Fibroblast of the aortic adventitia (primary cell): ENCODE measurements around the gene SERINC4. TPM values are rescaled to one million over a fixed set of nuclear protein-coding genes. Genes with fewer than 3 reads are reported as not detected.

Experiments used
- small RNA-seq: library from RNA; depleted of rRNA; stranded (forward); fragments of <200 nt; gene quantifications from one replicate; pipeline ENCODE3, GENCODE V24; 2012
- total RNA-seq: library from RNA; depleted of rRNA; stranded (reverse); fragments of >200 nt; gene quantifications from 2 replicates; pipeline ENCODE4 v1.2.3, GENCODE V29; 2012; ENCODE audit warnings: low replicate concordance

Gene SERINC4
- total RNA-seq, 1 donor, result 0.18 TPM

Small RNAs within 50 kb of the gene (small RNA-seq; reads per million reads assigned to genes)
- not detected for gene MIR1282

Other genes starting within 250 kb of the SERINC4 start
- gene PPIP5K1, start 210.0 kb downstream of the SERINC4 start, total RNA-seq, result 12.1 and 22.2 TPM in 2 replicates
- gene CKMT1B, start 206.2 kb downstream of the SERINC4 start, total RNA-seq, result not detected in 2 replicates
- gene STRC, start 181.4 kb downstream of the SERINC4 start, total RNA-seq, result 0.09 TPM in 1 of 2 replicates, not detected in the other
- gene CATSPER2, start 151.4 kb downstream of the SERINC4 start, total RNA-seq, result 1.5 and 2.4 TPM in 2 replicates
- gene CKMT1A, start 106.4 kb downstream of the SERINC4 start, total RNA-seq, result not detected in 2 replicates
- gene PDIA3, start 53.8 kb downstream of the SERINC4 start, total RNA-seq, result 172 and 180 TPM in 2 replicates
- 2.1 and 4.9 TPM in 2 replicates for gene ELL3, start 23.3 kb downstream of the SERINC4 start, total RNA-seq
- 516 and 576 TPM in 2 replicates for gene SERF2, start 7.9 kb downstream of the SERINC4 start, total RNA-seq
- gene HYPK, start 379 bp upstream of the SERINC4 start, total RNA-seq, result 3.7 and 16.4 TPM in 2 replicates
- 24.2 and 57.5 TPM in 2 replicates for gene MFAP1, start 24.5 kb upstream of the SERINC4 start, total RNA-seq
- gene WDR76, start 26.8 kb upstream of the SERINC4 start, total RNA-seq, result 2.9 and 58.2 TPM in 2 replicates